GM10847 (cell line): ENCODE measurements around the gene TM9SF4.

ENCODE experiments used
- POLR2A ChIP-seq: IDR thresholded peaks from 2 replicates; pipeline ENCODE4 v1.6.1; 2011; ENCODE audit not compliant: insufficient read length; ENCODE audit errors: extremely low read depth

The TM9SF4 gene

GRCh38 chr20:32188376-32189122 is 79.0 kb downstream of the TM9SF4 start:
- TF ChIP-seq POLR2A: no peak

- TF ChIP-seq POLR2A: no peak
Observed at GRCh38 chr20:32189123-32189410, 79.6 kb downstream of the TM9SF4 start.

DNA sequence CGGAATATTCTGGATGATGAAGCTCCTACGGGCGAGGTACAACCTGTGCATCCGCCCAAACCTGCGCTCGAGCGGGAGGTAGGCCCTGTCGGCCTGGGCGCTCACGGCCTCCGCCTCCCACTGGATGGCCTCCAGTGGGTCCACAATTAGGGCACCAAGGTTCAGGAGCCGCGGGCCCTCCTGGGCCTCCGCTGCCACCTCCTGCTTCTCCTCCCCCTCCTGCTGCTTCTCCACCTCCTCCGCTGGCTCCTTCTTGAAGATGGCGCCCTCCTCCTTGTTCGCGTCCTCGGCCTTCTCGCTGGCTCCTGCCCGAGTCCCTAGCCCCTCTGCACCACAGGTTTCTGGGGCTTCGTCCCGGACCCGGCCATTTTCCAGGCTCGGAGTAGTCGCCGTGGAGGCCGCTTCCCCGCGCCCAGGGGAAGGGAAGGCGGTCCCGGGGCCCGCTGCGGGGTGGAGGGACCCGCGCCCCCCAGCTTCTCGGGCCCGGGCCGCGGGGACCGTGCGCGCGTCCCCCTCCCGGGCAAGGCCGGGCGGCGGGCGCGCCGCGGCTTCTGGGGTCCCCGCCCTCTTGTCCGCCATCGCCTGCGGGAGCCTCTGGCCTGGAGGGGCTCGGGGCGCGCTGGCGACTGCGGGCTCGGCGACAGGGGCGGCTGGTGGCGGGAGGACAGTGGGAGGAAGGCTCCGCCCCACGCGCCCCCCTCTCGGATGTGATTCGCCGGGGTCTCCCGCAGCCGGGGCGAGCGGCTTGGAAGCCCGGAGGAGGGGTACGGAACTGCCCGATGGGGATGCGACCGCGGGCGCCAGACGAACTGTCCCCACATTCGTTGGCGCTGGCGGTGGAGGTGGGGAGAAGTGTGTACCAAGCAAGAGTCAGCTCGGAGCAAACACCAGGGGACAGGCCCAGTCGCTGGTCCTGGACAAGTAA is 80.4 kb downstream of the TM9SF4 start:
- TF ChIP-seq POLR2A: no peak

DNA sequence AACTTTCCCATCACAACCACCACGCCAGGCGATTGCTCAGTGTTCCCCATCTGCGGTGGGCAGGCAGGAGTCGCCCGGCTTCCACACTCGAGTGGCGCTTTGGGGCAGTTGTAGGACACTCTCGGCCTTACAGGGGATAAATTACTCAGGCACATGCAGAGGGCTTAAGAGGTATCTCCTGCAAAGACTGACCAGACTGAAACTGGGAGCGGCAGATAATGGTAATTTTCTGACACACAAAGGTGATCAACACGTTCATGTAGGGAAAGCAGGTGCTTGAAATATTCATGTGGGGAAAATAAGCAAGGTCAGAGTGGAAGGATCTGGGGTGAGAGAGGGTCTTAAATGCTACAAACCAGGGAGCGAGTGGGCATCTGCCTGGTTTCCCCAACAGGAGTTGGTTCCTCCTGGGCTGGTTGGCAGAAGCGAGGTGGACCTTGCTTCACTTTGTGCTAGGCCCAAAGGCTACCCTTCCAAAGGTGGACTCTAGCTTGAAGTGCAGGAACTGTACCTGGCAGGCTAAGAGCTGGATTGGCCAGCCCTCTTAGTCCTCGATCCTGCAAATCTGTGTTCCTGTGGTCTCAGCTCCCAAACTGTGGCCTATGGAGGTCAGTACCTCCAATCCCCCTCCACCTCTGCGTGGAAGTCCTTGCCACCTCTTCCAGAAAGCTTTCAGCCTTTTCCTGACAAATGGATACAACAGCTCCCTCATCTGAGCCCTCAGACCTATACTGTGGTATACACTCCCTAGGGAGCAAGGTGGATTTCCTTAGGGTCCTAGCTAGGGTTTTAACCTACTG is 81.3 kb downstream of the TM9SF4 start:
- TF ChIP-seq POLR2A: no peak

DNA sequence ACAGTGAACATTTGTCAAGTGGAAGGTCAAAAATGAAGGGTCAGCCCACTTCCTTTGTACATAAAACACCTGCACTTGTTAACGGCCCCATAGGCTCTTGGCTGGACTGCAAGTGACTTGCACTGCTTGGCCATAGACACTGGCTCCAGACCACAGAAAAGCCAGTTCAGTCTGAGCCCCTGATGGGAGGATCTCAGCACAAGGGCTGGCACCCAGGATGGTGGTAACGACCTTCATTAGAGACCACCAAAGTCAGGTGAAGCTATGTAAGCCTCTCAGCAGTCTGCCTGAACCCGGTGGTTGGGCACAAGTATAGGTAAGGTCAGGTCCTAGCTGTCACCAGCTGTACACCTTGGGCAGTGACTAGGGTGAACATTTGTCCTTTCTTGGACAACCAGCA is 81.9 kb downstream of the TM9SF4 start:
- no peak for TF ChIP-seq POLR2A

DNA sequence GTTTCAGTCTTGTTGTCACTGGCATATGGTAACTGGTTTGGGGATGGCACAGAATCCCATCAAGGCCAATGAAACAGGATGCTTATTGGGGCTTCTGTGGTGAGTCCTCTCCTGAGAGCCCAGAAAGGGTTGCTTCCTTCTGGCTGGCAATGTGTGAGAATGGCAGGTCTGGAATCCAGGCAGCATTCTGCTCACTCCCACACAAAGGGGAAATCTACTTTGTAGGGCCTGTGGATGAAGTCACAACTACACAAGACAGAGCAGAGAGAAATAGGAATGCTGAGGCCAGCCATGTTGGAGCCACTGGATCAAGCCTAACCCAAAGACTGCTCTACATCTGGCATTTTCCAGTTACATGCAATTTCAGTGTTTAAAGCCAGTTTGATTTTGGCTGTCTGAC is 82.4 kb downstream of the TM9SF4 start:
- no peak for TF ChIP-seq POLR2A

DNA sequence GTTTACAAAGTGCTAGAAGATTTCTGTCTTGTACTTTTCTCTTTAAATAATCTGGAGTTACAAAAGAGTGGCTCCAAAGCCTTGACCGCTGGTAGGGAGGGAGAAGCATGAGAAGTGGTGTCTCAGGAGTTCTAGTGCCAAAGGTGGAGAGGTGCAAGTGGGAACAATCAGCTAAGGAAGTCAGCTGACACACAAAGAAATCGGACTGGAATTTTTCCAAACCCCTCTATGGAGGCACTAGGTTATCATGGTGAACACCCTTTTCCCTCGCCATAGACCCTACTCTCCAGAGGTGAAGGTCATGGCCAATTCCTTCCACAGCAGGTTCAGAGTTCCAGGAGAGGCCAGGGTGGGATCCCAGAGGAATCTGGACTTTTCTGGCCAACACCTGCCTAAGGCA is 83.2 kb downstream of the TM9SF4 start:
- TF ChIP-seq POLR2A: no peak

- TF ChIP-seq POLR2A: no peak
Observed at GRCh38 chr20:32193996-32194395, 84.5 kb downstream of the TM9SF4 start.

DNA sequence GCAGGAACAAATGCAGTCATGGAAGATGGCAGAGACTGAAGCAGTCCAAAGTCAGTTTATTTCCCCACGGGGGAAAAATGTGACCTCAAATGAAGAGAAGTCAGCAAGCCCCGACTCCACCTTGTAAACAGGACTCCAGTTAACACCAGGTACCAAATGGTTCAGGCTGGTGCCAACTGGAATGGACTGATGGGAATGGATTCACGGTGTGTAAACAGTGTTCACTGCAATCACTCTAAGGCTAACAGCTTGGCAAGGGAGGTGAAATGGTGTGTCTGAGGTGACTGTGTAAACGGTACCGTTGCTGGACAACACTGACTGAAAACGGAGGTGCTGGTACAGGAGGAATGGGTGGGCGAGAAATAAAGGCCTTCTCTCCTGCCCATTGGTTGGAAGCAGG is 86.1 kb downstream of the TM9SF4 start:
- no peak for TF ChIP-seq POLR2A

DNA sequence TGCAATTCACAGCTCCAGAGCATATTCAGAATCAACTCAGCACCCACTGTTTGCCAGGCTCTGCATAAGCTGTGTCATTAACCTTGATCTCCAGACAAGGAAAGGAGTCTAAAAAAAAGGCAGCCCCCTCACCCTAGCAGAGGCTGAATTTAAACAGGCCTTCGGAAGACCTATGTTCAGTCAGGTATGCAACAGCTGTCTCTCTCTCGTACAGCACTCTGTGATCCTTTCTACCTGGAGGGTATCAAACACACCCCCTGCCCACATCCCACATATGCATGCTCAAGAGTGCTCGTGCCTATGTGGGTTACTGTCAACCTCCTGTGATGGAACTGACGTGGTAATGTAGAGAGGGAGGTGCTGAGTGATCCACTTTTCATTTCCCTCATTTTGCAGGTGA is 89.5 kb downstream of the TM9SF4 start:
- TF ChIP-seq POLR2A: no peak

GRCh38 chr20:32201296-32201976 is 91.9 kb downstream of the TM9SF4 start:
- no peak for TF ChIP-seq POLR2A

- no peak for TF ChIP-seq POLR2A
Observed at GRCh38 chr20:32201977-32202363, 92.5 kb downstream of the TM9SF4 start.

GRCh38 chr20:32203356-32204204 is 94.1 kb downstream of the TM9SF4 start:
- TF ChIP-seq POLR2A: no peak
